NOMO-1 (cell line): ENCODE measurements around the gene CHMP4B.
"Not testable (repeated sequence)": the region's sequence is repeated elsewhere in the genome, so short reads cannot be mapped to it uniquely, and the experiment has no call there.

ENCODE experiments used
- DNase-seq, 2 experiments: peaks; one replicate each; lab custom pipeline; 2025; ENCODE audit not compliant: unreplicated experiment in 2 of 2; lab: John Stamatoyannopoulos, UW

Gene CHMP4B

GRCh38 chr20:33789109-33789857, 21.9 kb upstream of the CHMP4B start:
- DNase-seq: peak in 1 of 2 experiments; percentile 11

DNA sequence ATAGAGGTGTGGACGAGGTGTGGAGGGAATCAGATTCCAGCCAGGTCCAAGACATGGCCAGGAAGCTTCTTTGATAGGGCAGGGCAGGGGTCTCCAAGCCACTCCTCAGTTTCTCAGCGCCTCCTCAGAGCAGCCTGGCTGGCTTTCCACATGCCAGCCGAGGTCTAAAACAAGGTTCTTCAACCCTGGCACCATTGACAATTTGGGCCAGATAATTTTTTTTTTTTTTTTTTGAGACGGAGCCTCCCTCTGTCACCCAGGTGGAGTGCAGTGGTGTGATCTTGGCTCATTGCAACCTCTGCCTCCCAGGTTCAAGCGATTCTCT, 21.3 kb upstream of the CHMP4B start:
- DNase-seq: no peak

DNA sequence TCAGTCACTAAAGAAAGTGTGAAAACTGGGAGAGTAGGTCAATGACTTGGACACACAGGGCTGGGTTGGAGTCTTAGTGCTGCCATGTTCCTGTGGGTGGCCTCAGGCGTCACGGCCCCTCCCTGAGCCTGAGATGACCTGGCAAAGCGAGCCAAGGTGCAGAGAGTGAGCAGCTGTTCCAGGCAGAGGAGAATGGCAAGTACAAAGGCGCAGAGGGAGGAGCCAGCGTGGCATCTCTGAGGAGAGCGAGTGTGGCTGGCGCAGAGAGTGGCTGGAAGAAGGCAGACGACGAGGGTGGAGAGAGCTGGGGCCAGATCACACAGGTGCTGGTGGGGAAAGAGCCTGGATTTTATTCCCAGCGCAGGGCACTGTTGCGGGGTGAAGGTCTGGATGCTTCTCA, 20.6 kb upstream of the CHMP4B start:
- no peak for DNase-seq

GRCh38 chr20:33791021-33791420, 20.1 kb upstream of the CHMP4B start:
- DNase-seq: no peak

GRCh38 chr20:33791540-33791939, 19.6 kb upstream of the CHMP4B start:
- no peak for DNase-seq

DNA sequence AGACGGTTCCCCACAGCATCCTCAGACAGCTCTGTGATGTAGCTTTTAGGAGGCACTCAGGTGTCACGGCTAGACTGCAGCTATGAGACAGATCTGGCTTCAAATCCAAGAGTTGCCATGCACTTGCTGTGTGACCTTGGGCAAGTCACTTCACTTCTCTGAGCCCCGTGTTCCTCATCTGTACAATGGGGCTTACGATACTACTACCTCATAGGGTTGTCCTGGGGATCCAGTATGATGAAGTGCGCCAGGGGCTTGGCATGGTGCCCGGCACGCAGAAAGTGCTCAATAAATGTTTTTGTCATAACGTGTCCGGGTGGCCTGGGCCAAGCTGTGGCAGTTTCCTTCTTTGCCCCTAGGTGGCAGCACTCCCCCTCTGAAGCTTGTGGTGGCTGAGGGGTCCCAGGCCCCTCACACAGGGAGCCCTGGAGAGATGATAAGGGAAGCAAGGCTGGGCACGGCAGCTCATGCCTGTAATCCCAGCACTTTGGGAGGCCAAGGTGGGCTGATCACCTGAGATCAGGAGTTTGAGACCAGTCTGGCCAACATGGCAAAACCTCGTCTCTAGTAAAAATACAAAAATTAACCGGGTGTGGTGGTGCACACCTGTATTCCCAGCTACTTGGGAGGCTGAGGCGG, 19.1 kb upstream of the CHMP4B start:
- DNase-seq: peak in 1 of 2 experiments; percentile 22

DNA sequence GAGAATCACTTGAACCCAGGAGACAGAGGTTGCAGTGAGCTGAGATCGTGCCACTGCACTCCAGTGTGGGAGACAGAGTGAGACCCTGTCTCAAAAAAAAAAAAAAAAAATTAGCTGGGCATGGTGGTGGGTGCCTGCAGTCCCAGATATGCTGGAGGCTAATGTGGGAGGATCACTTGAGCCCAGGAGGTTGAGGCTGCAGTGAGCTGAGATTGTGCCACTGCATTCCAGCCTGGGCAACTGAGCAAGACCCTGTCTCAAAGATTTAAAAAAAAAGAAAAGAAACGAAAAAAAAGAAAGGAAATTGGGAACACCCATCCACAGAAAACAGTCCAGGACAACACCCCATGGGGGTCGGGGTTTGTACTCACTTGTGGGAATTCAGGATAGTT, 18.6 kb upstream of the CHMP4B start:
- DNase-seq: not testable (repeated sequence)

GRCh38 chr20:33793011-33793931, 17.9 kb upstream of the CHMP4B start:
- DNase-seq: no peak

DNA sequence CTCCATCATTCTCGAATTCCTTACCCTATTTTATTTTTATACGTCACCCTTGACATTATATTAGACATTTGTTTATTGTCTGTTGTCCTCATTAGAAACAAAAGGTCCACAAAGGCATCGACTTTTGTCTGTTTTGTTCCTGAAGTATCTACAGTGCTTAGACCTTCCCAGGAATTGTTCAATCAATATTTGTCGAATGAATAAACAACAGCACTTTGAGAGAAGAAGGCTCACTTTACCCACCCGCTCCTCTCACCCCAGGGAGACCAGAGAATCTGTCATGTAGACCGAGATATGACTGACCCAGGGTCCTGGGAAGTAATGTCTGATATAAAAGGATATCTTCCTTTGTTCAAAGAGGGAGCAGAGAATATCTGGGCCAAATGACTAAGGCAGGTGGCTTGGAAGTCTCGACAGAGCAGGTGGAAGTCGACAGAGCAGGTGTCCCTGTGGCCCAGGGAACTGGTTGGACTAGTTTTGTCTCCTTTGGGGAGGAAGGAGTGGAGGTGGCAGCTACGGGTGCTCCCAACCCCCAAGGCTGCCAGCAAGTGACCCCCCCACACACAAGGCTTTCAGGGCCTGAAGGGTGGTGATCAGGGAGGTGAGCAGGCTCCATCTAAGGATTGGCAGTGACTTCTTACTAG, 14.8 kb upstream of the CHMP4B start:
- no peak for DNase-seq

DNA sequence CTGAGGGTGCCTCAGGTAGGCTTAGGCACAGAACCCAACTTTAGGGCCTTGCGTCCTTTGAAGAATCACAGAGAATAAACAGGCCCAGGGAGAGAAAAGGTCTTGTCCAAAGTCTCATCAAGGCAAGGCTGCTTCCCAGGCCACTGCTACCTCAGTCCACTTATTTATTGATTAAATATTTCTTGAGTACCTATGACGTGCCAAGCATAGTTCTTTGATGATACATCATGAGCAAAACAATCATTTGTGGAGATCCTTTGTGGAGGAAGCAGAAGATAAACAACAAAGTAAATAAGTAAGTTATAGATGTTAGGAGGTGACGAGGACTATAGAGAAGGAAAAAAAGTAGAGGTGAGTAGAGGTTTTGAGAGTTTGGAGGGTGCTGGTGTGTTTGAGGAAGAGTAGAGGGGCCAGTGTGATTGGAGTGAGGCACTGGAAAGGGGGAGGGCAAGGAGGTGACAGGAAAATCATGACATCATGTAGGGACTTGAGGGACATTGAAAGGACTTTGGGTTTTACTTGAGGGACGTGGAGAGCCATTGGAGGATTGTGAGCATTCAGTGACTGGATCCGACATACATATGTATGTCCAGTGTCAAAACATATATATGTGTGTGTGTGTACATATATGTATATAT, 14.1 kb upstream of the CHMP4B start:
- no peak for DNase-seq

- no peak for DNase-seq
Observed at GRCh38 chr20:33798444-33798843, 12.7 kb upstream of the CHMP4B start.

DNA sequence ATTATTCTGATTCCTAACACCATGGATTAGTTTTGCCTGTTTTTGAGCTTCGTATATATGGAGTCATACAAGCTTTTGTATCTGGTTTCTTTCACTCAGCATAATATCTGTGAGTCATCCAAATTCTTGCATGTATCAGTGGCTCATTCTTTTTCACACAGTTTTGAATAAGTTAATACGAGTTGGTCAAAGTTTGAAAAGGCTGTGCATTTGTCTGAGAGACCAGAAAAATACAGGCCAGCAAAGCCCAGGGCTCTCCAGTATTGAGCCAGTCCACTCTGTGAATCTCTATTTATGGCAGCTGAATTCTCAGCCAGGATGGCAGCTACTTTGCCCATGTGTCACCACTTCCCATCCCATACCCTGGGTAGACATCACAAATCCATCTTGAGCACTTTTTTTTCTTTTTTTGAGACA, 7.2 kb upstream of the CHMP4B start:
- DNase-seq: no peak

- DNase-seq: no peak
Observed at GRCh38 chr20:33808388-33808787, 2.8 kb upstream of the CHMP4B start.

DNA sequence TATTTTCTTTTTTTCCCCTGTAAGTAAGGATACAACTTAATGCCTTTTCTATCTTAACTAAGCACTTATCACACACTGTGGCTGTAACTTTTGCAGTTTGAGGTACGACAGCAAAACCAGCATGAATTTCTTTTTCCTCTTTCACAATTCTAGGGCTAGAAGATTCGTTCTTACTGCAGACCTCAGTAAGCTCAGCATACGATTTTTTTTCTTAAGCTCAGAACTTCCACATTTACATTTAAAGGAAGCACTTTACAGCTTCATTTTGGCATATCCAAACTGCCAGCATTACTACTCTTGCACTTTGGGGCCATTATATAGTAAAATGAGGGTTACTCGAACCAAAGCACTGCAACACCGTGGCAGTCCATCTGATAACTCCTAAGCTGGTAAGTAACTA, 889 bp upstream of the CHMP4B start:
- DNase-seq: peak; percentile 46 to 58

DNA sequence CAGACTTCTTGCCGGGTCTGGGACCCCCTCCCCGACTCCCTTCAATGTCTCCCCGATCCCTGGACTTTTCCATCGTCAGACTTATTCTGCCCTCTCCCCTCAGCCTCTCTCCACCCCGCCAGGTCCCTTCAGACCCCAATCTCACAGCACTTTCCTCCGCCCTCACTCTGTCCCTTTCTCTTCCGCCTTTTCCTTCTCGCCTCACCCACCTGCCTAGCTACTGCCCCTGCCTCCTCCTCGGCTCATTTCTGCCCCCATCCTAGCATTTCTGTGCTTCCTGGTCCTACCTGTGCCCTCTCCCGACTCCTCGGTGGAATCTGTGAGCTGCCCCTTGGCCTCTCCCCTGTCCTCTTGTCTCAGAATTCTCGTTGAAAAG, 616 bp downstream of the CHMP4B start:
- DNase-seq: peak; percentile 14 to 32

DNA sequence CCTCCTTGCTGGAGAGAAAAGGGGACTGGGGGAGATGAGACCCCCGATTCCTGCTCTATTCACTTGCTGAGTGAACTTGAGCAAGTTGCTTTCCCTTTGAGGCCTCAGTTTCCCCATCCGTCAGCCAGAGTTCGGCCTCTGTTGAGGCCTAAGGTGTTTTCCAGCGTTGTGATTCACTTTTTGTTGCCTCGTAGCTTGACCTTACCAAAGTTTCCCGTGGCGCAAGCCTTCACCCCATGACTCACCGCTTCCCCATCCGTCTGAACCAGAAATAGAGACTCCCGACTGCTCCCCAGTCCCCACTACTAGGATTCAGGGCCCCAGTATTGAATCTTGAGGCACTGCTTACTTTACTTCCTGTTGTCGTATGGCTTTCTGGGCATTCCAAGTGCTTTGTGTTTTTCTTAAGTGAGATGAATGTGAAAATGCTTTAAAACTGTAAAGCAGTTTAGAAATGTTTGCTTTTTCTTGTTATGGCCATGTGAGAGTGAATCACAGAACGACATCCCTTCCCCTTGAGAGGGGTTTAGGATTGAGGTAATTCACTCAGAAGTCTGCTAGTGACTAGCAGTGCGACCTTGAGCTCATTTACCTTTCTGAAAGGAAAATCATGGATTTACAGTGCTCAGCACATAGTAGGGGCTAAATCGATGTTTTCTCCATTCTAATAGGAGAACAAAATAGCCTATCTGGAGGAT, 1.2 kb downstream of the CHMP4B start:
- peak; percentile 58 to 64 for DNase-seq

GRCh38 chr20:33812908-33813462, 1.8 kb downstream of the CHMP4B start:
- DNase-seq: peak; percentile 15

DNA sequence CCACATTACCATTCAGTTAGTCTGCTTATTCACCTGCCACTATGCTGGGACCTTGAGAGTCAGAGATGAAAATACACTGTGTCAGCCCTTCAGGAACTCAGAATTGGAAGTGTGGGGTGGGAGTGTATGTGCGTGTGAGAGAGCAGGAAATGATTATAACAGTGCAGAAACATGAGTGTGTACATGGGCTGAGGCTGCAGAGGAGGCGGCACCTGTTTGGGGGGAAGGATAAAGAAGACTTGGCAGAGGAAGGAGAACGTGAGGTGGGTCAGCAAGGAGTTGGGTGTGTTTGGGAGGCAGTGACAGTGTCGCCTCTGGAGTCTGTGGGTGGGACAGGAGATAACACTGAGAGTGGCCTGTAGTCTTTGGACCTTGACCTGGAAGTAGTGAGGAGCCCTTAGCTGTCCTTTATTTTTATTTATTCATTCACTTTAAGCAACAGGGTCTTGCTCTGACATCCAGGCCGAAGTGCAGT, 3.1 kb downstream of the CHMP4B start:
- DNase-seq: no peak

DNA sequence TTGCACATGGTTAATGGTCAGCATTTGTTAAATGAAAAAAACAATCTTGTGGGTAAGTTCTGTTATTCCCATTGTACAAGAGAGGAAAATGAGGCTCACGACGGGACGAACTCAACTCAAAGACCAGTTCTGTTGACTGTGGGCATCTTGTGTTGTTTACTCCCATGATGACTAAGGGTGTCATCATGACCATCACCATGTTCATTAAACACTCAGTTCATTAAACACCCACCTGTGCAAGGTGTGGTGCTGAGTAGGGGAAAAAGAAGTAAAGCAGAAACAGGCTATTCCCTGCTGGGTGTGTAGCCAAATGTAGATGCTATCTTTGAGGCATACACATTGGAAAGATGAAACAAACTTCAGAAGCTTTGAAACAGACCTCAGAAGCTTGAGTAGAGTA, 4.5 kb downstream of the CHMP4B start:
- no peak for DNase-seq

- no peak for DNase-seq
Observed at GRCh38 chr20:33816191-33816590, 5.0 kb downstream of the CHMP4B start.
